Mucosa of descending colon (tissue), 3 donors: Measurements from ENCODE around the gene NPHP4. TPM values are rescaled to one million over a fixed set of nuclear protein-coding genes. Genes with fewer than 3 reads are reported as not detected.
A peak's percentile ranks its signal among the peaks of the same experiment; 100 is the strongest.

Experiments used
- ATAC-seq: fragments of 200-7000 bp; cut with Tn5 transposase; one replicate; pipeline ENCODE4 v1.9.1; 2020; ENCODE audit warnings: mild to moderate bottlenecking, moderate library complexity
- DNase-seq, 3 donors: peaks; one replicate each; pipeline ENCODE4 v3.0.0-alpha.2; 2020
- H3K36me3 ChIP-seq: fragments of 200-600 bp; one replicate; pipeline ENCODE4 v1.8.0; 2021; ENCODE audit warnings: low read depth, mild to moderate bottlenecking
- H3K4me1 ChIP-seq: fragments of 200-600 bp; one replicate; pipeline ENCODE4 v1.8.0; 2021; ENCODE audit warnings: low read depth, mild to moderate bottlenecking
- H3K4me3 ChIP-seq: fragments of 200-600 bp; one replicate; pipeline ENCODE4 v1.8.0; 2021; ENCODE audit warnings: mild to moderate bottlenecking
- H3K9me3 ChIP-seq: fragments of 200-600 bp; one replicate; pipeline ENCODE4 v1.8.0; 2021; ENCODE audit warnings: mild to moderate bottlenecking
- intact Hi-C, 2 donors: fragments of 100-400 bp; cut with DNase I in 1 of 2; cut with micrococcal nuclease in 1 of 2; formaldehyde crosslinking; loops; one replicate each; pipeline versions ENCODE4 v1.11.0 to v1.11.1; 2022; cut with DNase I, micrococcal nuclease
- total RNA-seq, 3 donors: library from RNA; stranded (reverse); fragmentation: NEBNext Ultra II Directional in 2 of 3; extraction: Animal tissue kit (Norgen Biotek cat#: 25700) in 2 of 3; gene quantifications; one replicate each; pipeline versions ENCODE4 v1.2.1 to v1.2.4, GENCODE V29; 2021 to 2023
- TF ChIP-seq, protein P1 (sequence below): fragments of 200-600 bp; IDR thresholded peaks from one replicate; pipeline ENCODE4 v1.8.0; 2022; ENCODE audit warnings: antibody characterized with exemption, mild to moderate bottlenecking
- donor health status: DM: no; HTN: no; CAD: no; lungs with moderate emphysema.
- donor health status: DM: no; HTN: no; CAD: no.
- donor health status: DM: no; HTN: yes; CAD: no.

Gene NPHP4
- total RNA-seq, 3 donors from 2014 or later = 7.5 to 12.2 (median 10.3) TPM

DNA sequence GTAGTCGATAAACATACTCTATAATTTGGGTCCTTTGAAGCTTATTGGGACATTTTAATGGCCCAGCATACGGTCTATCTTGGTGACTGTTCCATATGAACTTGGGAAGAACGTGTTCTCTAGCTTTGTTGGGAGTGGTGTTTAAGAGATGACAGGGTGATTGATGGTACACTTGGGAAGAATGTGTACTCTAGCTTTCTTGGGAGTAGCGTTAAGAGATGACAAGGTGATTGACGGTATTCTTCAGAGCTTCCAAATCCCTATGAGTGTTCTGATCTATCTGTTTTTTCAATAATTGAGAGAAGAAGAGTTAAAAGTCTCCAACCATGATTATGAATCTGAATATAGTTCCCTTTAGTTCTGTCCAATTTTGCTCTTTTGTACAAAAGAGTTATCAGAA lies 9.4 kb downstream of the NPHP4 start:
- Histone ChIP-seq H3K36me3 (no peaks in the 10 kb centered on the region), H3K4me3 (no peak overlapping the region), H3K9me3 (no peaks in the 10 kb centered on the region), H3K4me1 (no peaks in the 10 kb centered on the region)
- TF ChIP-seq, protein P1, sequence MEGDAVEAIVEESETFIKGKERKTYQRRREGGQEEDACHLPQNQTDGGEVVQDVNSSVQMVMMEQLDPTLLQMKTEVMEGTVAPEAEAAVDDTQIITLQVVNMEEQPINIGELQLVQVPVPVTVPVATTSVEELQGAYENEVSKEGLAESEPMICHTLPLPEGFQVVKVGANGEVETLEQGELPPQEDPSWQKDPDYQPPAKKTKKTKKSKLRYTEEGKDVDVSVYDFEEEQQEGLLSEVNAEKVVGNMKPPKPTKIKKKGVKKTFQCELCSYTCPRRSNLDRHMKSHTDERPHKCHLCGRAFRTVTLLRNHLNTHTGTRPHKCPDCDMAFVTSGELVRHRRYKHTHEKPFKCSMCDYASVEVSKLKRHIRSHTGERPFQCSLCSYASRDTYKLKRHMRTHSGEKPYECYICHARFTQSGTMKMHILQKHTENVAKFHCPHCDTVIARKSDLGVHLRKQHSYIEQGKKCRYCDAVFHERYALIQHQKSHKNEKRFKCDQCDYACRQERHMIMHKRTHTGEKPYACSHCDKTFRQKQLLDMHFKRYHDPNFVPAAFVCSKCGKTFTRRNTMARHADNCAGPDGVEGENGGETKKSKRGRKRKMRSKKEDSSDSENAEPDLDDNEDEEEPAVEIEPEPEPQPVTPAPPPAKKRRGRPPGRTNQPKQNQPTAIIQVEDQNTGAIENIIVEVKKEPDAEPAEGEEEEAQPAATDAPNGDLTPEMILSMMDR = no peak
- ATAC-seq (no peak), DNase-seq (no peak)
- intact Hi-C loops = no loop called here

DNA sequence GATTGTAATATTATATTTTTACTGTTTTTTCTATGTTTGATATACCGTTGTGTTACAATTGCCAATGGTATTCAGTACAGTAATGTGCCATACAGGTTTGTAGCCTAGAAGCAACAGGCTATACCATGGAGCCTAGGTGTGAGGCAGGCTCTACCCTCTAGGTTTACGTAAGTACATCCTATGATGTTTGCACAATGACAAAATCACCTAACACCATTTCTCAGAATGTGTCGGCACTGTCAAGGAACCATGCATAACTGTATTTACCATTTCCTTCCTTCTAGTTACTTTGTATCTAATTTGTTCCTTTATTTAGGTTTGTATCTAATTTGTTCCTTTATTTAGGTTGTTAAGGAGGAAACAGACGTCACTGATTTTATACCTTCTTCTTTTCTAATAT lies 9.9 kb downstream of the NPHP4 start:
- DNase-seq (no peak), ATAC-seq (no peak)
- no peak overlapping the region for H3K4me3 ChIP-seq
- H3K4me1 ChIP-seq = no peaks in the 10 kb centered on the region
- intact Hi-C loops = no loop called here
- H3K9me3 ChIP-seq = no peaks in the 10 kb centered on the region
- no peaks in the 10 kb centered on the region for H3K36me3 ChIP-seq
- TF ChIP-seq, protein P1 = no peak

DNA sequence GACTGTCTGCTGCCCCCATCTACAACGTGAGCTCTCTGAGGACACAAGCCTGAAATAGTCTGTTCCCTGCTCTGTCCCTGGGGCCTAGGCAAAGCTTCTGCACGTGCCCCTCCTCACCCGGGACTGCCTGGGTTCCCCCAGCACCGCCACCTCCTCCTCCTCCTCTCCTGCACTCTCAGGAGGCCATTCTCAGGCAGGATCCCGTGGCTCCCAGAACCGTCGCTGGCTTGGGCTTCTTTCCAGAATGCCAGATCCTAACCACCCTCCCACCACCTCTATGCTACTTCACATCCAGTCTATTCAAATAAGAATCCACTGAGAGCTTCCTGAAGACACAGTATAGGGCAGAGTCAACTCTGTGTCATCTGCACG lies 11.2 kb downstream of the NPHP4 start:
- no peaks in the 10 kb centered on the region for H3K4me1 ChIP-seq
- DNase-seq = no peak
- H3K36me3 ChIP-seq = no peaks in the 10 kb centered on the region
- H3K4me3 ChIP-seq = no peak overlapping the region
- ATAC-seq = no peak
- no peaks in the 10 kb centered on the region for H3K9me3 ChIP-seq
- TF ChIP-seq, protein P1 = no peak
- intact Hi-C loops = no loop called here

DNA sequence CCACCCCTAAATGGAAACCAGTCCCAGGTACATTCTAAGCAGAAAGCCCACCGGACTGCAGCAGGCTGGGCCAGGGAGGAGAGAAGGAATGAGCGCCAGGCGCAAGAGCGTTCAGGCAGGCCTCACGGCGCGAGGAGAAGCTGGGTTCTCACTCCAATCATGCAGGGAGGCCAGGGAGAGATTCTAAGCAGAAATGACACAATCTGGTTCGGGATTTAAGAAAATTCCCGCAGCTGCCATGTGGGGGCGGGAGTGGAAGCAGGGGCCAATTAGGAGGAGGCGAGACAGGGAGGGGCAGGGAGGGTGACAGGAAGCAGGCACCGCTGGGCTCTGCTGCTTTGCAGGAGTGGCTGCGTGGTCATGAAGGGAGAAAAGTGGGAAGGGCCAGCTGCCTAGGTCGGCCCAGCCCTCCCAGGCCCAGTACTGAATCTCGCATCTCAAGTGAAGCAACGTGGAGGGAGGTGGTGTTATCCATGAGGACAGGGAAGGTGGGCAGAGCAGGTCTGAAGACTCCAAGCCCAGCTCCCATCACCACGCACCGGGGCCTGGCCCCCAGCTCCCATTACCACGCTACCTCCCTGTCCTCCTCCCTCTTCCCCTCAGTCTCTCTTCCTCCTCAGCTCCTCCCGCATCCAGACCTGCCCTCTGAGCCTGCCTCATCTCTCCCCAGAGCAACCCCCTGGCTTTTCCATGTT lies 11.8 kb downstream of the NPHP4 start:
- peak; percentile 69 for ATAC-seq
- DNase-seq = no peak
- no peak overlapping the region for H3K4me3 ChIP-seq
- intact Hi-C loops = no loop called here
- no peaks in the 10 kb centered on the region for H3K9me3 ChIP-seq
- no peaks in the 10 kb centered on the region for H3K4me1 ChIP-seq
- TF ChIP-seq, protein P1 = no peak
- H3K36me3 ChIP-seq = no peaks in the 10 kb centered on the region

DNA sequence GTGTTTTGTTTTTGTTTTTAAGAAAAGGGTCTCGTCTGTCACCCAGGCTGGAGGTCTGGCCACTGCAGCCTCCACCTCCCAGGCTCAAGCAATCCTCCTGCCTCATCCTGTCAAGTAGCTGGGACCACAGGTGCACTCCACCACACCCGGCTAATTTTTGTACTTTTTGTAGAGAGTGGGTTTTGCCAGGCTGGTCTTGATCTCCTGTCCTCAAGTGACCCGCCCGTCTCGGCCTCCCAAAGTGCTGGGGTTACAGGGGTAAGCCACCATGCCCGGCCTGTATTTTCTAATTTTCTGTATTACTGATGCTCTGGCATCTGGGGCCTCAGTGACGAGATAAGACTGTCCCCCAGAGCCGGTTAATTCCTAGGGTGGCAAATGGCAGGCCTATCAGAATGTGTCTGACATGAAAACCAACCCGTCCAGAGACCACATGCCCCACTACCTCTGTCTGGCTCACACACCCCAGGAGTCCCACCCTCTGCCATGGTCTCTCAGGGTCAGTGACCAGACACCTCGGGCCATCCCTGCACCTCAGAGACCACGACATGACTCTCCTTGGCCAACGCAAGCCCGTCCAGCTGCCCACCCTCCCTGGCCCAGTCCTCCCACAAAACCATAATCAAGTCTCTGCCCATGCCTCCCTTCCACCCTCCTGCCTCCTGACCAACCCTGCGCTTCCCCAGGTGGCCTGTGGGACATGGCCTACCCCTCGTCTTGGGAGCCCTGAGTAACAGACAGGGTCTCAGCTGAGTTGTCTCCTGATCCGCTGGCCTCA lies 12.5 kb downstream of the NPHP4 start:
- Histone ChIP-seq H3K36me3 (no peaks in the 10 kb centered on the region), H3K4me3 (no peak overlapping the region), H3K4me1 (no peaks in the 10 kb centered on the region), H3K9me3 (no peaks in the 10 kb centered on the region)
- ATAC-seq (no peak), DNase-seq (no peak)
- intact Hi-C loops = no loop called here
- TF ChIP-seq, protein P1 = no peak
